GM20000 (cell line): ENCODE data around the gene USP2.

Experiments
- DNase-seq: peaks from one replicate; pipeline ENCODE4 v3.0.0; 2012; ENCODE audit warnings: low spot score
- CTCF ChIP-seq: IDR thresholded peaks from 2 replicates; pipeline ENCODE4 v1.5.1; 2012; ENCODE audit warnings: mild to moderate bottlenecking, control low read depth; ENCODE audit errors: extremely low read depth, missing control alignments

The USP2 gene

GRCh38 chr11:119371067-119371601 lies 10.4 kb downstream of the USP2 start:
- no peak for TF ChIP-seq CTCF
- no peak for DNase-seq

GRCh38 chr11:119370486-119371046 lies 10.9 kb downstream of the USP2 start:
- DNase-seq: no peak
- TF ChIP-seq CTCF: no peak

GRCh38 chr11:119369132-119369925 lies 12.2 kb downstream of the USP2 start:
- TF ChIP-seq CTCF: no peak
- DNase-seq: no peak

- no peak for DNase-seq
- no peak for TF ChIP-seq CTCF
Observed at GRCh38 chr11:119368121-119369034, 13.1 kb downstream of the USP2 start.

GRCh38 chr11:119367661-119368120 lies 13.8 kb downstream of the USP2 start:
- no peak for DNase-seq
- no peak for TF ChIP-seq CTCF

- TF ChIP-seq CTCF: no peak
- no peak for DNase-seq
Observed at GRCh38 chr11:119366690-119367620, 14.5 kb downstream of the USP2 start.
